ENCODE results near the gene KEL. TPM values are rescaled to one million over a fixed set of nuclear protein-coding genes. Genes with fewer than 3 reads are reported as not detected.

Gene KEL
- total RNA-seq, 1 experiment from 2014 or later: 0.91 TPM

GRCh38 chr7:143000648-143001047 lies 38.5 kb upstream of the KEL start:
- no peaks in the 10 kb centered on the region for H3K9me2 ChIP-seq (ENCODE audit: insufficient read depth)
- ChIA-PET RAD21 (ENCODE audit: low non-redundant PET in 1 of 2, low total read pairs in 2 of 2, uncharacterized antibody in 2 of 2, unreplicated experiment in 2 of 2) (no interaction called here), POLR2A (no interaction called here), CTCF (interaction anchor here (1.1 to 18.9 kb wide), 11 partner anchors 91 to 677 kb away, joined by 3 to 331 read pairs (median 5); partner anchors contain the start of gene EPHB6)
- TF ChIP-seq ZBTB33 (IDR thresholded peaks at IDR 0.05; ENCODE audit: extremely low read depth, insufficient replicate concordance, low read length) (no peak), CTCF (IDR thresholded peaks at IDR 0.05 in 2 of 3, conservative IDR thresholded peaks at IDR 0.05 in 1 of 3; ENCODE audit: borderline replicate concordance in 1 of 3, insufficient read depth in 1 of 3, low read depth in 2 of 3, low read length in 2 of 3) (no peak), POLR2AphosphoS5 (IDR thresholded peaks at IDR 0.05; ENCODE audit: low read depth, low read length) (no peak), MAX (IDR thresholded peaks at IDR 0.05) (no peak), YY1 (IDR thresholded peaks at IDR 0.05; ENCODE audit: extremely low read depth, insufficient replicate concordance, low read depth, low read length) (no peak), CBX3 (IDR thresholded peaks at IDR 0.05; ENCODE audit: low read depth) (no peak), CEBPB (IDR thresholded peaks at IDR 0.05; ENCODE audit: low read depth) (no peak), ELF1 (IDR thresholded peaks at IDR 0.05; ENCODE audit: borderline replicate concordance, low read depth) (no peak)
- TF ChIP-seq, protein P1, sequence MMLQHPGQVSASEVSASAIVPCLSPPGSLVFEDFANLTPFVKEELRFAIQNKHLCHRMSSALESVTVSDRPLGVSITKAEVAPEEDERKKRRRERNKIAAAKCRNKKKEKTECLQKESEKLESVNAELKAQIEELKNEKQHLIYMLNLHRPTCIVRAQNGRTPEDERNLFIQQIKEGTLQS (IDR thresholded peaks at IDR 0.05): no peak
- H3K27me3 ChIP-seq (ENCODE audit: insufficient read depth, low read length): no peaks in the 10 kb centered on the region
- no peaks in the 10 kb centered on the region for H3K36me3 ChIP-seq (ENCODE audit: control insufficient read depth in 1 of 2, insufficient read depth in 2 of 2, low read length in 2 of 2)
- no peak overlapping the region for H2AFZ ChIP-seq (ENCODE audit: low read depth, low read length, poor library complexity, severe bottlenecking)
- no peaks in the 10 kb centered on the region for H3K79me2 ChIP-seq (ENCODE audit: insufficient read depth, low read length)
- no peak overlapping the region for H3K4me2 ChIP-seq (ENCODE audit: low read length)
- ATAC-seq: no peak
- no peak overlapping the region for H3K9ac ChIP-seq (ENCODE audit: low read length)
- no peak overlapping the region for H3K27ac ChIP-seq (ENCODE audit: low read depth, low read length)
- no TSS peak for BruUV-seq (replicated peaks)
- intact Hi-C loops (cut with micrococcal nuclease): loop anchor here (5.0 to 10.0 kb wide), 3 partner anchors 396 to 494 kb away; no protein-coding TSS in a partner anchor
- peaks cover 0 to 8% of the 10 kb centered on the region in 2 experiments; a peak in 1 of 4 replicates for H3K4me1 ChIP-seq (ENCODE audit: control insufficient read depth in 1 of 2, insufficient read depth in 2 of 2, low read length in 2 of 2)
- no peak for DNase-seq (ENCODE audit: low read depth, low spot score)
- H3K9me3 ChIP-seq (ENCODE audit: control insufficient read depth in 1 of 2, insufficient read depth in 1 of 2, low read depth in 1 of 2, low read length in 2 of 2): no peaks in the 10 kb centered on the region
- H3K4me3 ChIP-seq (replicated peaks in 1 of 2; ENCODE audit: low read depth in 1 of 2, low read length in 2 of 2): no peak overlapping the region
- H4K20me1 ChIP-seq (ENCODE audit: insufficient read depth): no peaks in the 10 kb centered on the region

Measured in HCT116 (cell line).